Suprapubic skin (tissue), 3 donors: ENCODE data around the gene BMP2K.

Experiments used
- POLR2AphosphoS5 ChIP-seq, 3 donors: sonication (generic); formaldehyde crosslinking; IDR thresholded peaks; one replicate each; pipeline ENCODE4 v1.6.1; 2017; ENCODE audit warnings: antibody characterized with exemption in 3 of 3
- TF ChIP-seq, protein P1 (sequence below), 2 donors: fragments of 200-600 bp in 1 of 2; fragments of 450-650 bp in 1 of 2; sonication (generic) in 1 of 2; IDR thresholded peaks; one replicate each; pipeline ENCODE4 v1.5.1; 2016 to 2019; ENCODE audit warnings: antibody characterized with exemption in 2 of 2, mild to moderate bottlenecking in 1 of 2, moderate library complexity in 1 of 2

DNA sequence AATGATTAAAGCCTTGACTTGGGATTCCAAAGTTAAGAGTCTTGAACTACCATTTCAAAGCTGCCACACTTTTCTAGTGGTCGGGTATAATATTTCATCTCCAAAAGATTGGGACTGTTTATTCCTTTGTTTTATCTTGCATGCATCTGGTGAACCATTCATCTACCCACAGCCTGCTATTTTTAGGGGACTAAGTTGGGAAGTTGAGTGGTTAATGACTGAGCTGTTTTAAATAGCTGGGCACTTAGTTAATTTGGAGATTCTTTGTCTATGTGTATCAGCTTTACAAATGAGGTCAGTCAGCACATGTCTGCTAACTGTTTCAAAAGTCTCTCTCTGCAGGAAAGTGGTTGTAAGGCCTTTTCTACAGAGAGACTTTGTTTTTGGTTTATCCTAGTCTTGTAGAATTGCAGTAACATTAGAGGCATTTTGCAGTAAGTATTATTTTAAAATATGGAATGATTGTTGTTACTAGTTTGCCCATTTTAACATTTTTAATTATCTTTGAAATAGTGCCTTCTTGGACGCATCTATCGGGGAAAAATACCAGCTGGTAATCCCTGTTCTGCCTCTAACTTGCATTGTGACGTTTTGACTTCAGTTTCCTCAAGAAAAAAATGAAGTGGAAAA is 8.2 kb downstream of the BMP2K start:
- no peak for TF ChIP-seq POLR2AphosphoS5 (IDR thresholded peaks at IDR 0.05)
- TF ChIP-seq, protein P1, sequence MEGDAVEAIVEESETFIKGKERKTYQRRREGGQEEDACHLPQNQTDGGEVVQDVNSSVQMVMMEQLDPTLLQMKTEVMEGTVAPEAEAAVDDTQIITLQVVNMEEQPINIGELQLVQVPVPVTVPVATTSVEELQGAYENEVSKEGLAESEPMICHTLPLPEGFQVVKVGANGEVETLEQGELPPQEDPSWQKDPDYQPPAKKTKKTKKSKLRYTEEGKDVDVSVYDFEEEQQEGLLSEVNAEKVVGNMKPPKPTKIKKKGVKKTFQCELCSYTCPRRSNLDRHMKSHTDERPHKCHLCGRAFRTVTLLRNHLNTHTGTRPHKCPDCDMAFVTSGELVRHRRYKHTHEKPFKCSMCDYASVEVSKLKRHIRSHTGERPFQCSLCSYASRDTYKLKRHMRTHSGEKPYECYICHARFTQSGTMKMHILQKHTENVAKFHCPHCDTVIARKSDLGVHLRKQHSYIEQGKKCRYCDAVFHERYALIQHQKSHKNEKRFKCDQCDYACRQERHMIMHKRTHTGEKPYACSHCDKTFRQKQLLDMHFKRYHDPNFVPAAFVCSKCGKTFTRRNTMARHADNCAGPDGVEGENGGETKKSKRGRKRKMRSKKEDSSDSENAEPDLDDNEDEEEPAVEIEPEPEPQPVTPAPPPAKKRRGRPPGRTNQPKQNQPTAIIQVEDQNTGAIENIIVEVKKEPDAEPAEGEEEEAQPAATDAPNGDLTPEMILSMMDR (IDR thresholded peaks at IDR 0.05) = no peak
